H1 (cell line): Measurements from ENCODE around the gene ITGB1BP1. TPM values are rescaled to one million over a fixed set of nuclear protein-coding genes. Genes with fewer than 3 reads are reported as not detected.

Source experiments
- CTCF ChIA-PET: fragments of 300-600 bp; sonication (Branson Sonifier 250); formaldehyde crosslinking; loops from one replicate; lab custom pipeline; 2021; ENCODE audit not compliant: partially characterized antibody; lab: Charles Lee
- POLR2A ChIA-PET: fragments of 300-600 bp; sonication (Branson Sonifier 250); formaldehyde crosslinking; loops from one replicate; lab custom pipeline; 2021; ENCODE audit warnings: inconsistent platforms; ENCODE audit not compliant: partially characterized antibody; lab: Charles Lee
- DNase-seq, 2 experiments: peaks; one replicate each; pipeline versions ENCODE4 v3.0.0 to v3.0.0-alpha.2; 2010 to 2022; ENCODE audit warnings: low spot score in 2 of 2, low read depth in 1 of 2, mixed read lengths in 1 of 2
- FAIRE-seq: peaks from 2 replicates; lab custom pipeline; 2011; peaks lifted over from hg19 to GRCh38; lab: Jason Lieb, UNC
- H2AFZ ChIP-seq: 2 replicates; pipeline ENCODE4 v1.8.1; 2012; ENCODE audit warnings: low read length, inconsistent platforms
- H2AK5ac ChIP-seq: 2 replicates; pipeline ENCODE4 v1.6.1; 2013; ENCODE audit warnings: low read depth, low read length
- H2BK120ac ChIP-seq: replicated peaks from 2 replicates; pipeline ENCODE3; 2013; ENCODE audit warnings: low read depth, low read length, inconsistent platforms
- H2BK12ac ChIP-seq: 2 replicates; pipeline ENCODE4 v1.6.1; 2013; ENCODE audit warnings: low read depth, low read length
- H2BK15ac ChIP-seq: 2 replicates; pipeline ENCODE4 v1.6.1; 2013; ENCODE audit warnings: low read length
- H2BK20ac ChIP-seq: 2 replicates; pipeline ENCODE4 v1.6.1; 2013; ENCODE audit warnings: low read length
- H2BK5ac ChIP-seq: 2 replicates; pipeline ENCODE4 v1.6.1; 2013; ENCODE audit warnings: low read depth, low read length
- H3K14ac ChIP-seq: 2 replicates; pipeline ENCODE4 v1.6.1; 2013; ENCODE audit warnings: inconsistent platforms; ENCODE audit not compliant: insufficient read length
- H3K18ac ChIP-seq: 2 replicates; pipeline ENCODE4 v1.6.1; 2013; ENCODE audit warnings: low read length; ENCODE audit errors: extremely low read depth
- H3K23ac ChIP-seq: 2 replicates; pipeline ENCODE4 v1.6.1; 2013; ENCODE audit warnings: inconsistent platforms; ENCODE audit not compliant: insufficient read length
- H3K23me2 ChIP-seq: 2 replicates; pipeline ENCODE4 v1.6.1; 2013; ENCODE audit warnings: low read depth, low read length
- H3K27ac ChIP-seq: 2 replicates; pipeline ENCODE4 v1.6.1; 2011; ENCODE audit warnings: low read depth, low read length, inconsistent platforms
- H3K27me3 ChIP-seq, 4 experiments: replicated peaks in 1 of 4; 1 replicate in 1 of 4; 2 replicates in 3 of 4; pipeline versions ENCODE4 v1.6.1 to v1.8.1; 2011 to 2013; ENCODE audit warnings: low read length in 3 of 4, mild to moderate bottlenecking in 3 of 4, inconsistent platforms in 2 of 4, mixed read lengths in 2 of 4, moderate library complexity in 1 of 4; ENCODE audit not compliant: control insufficient read depth in 3 of 4, insufficient read depth in 3 of 4; ENCODE audit errors: extremely low read depth in 1 of 4
- H3K36me3 ChIP-seq, 4 experiments: 2 replicates each; pipeline versions ENCODE4 v1.6.1 to v1.8.1; 2011 to 2013; ENCODE audit warnings: mild to moderate bottlenecking in 4 of 4, low read length in 3 of 4, moderate library complexity in 2 of 4, control low read depth in 1 of 4, inconsistent platforms in 1 of 4; ENCODE audit not compliant: insufficient read depth in 4 of 4, control insufficient read depth in 2 of 4
- H3K4ac ChIP-seq: replicated peaks from 2 replicates; pipeline ENCODE3; 2013; ENCODE audit warnings: low read length, low read depth, mixed read lengths, inconsistent platforms; ENCODE audit not compliant: insufficient read length
- H3K4me1 ChIP-seq, 4 experiments: replicated peaks in 1 of 4; 1 replicate in 1 of 4; 2 replicates in 3 of 4; pipeline versions ENCODE4 v1.6.1 to v1.8.1; 2011 to 2013; ENCODE audit warnings: low read length in 3 of 4, inconsistent platforms in 2 of 4, mixed read lengths in 1 of 4; ENCODE audit not compliant: insufficient read depth in 4 of 4, control insufficient read depth in 3 of 4
- H3K4me2 ChIP-seq, 2 experiments: 2 replicates each; pipeline versions ENCODE4 v1.6.1 to v1.8.1; 2011 to 2013; ENCODE audit warnings: low read depth in 2 of 2, low read length in 2 of 2, control low read depth in 1 of 2, inconsistent platforms in 1 of 2, mild to moderate bottlenecking in 1 of 2; ENCODE audit not compliant: insufficient read depth in 1 of 2
- H3K4me3 ChIP-seq, 4 experiments: fragments of 200-600, 300-600 bp in 1 of 4; sonication (generic), shearing (Covaris generic), sonication (Bioruptor Twin) in 1 of 4; 2 replicates each; pipeline versions ENCODE4 v1.5.1 to v1.8.1; 2011 to 2016; ENCODE audit warnings: low read length in 4 of 4, low read depth in 3 of 4, control low read depth in 2 of 4, inconsistent platforms in 2 of 4, mild to moderate bottlenecking in 2 of 4, mixed read lengths in 1 of 4, moderate library complexity in 1 of 4; ENCODE audit not compliant: insufficient read depth in 2 of 4; ENCODE audit errors: extremely low read depth in 1 of 4
- H3K56ac ChIP-seq: replicated peaks from 2 replicates; pipeline ENCODE3; 2013; ENCODE audit warnings: low read depth, mild to moderate bottlenecking, mixed read lengths, low read length, inconsistent platforms; ENCODE audit not compliant: insufficient read length
- H3K79me1 ChIP-seq: 2 replicates; pipeline ENCODE4 v1.6.1; 2013; ENCODE audit warnings: low read depth, low read length, control low read depth
- H3K79me2 ChIP-seq, 2 experiments: 2 replicates each; pipeline versions ENCODE4 v1.6.1 to v1.8.1; 2012 to 2013; ENCODE audit warnings: low read length in 2 of 2, mild to moderate bottlenecking in 2 of 2, inconsistent platforms in 1 of 2; ENCODE audit not compliant: insufficient read depth in 2 of 2, control insufficient read depth in 1 of 2
- H3K9ac ChIP-seq, 4 experiments: replicated peaks in 1 of 4; 1 replicate in 1 of 4; 2 replicates in 3 of 4; pipeline versions ENCODE4 v1.6.1 to v1.8.1; 2011 to 2013; ENCODE audit warnings: low read depth in 3 of 4, low read length in 3 of 4, control low read depth in 2 of 4, mild to moderate bottlenecking in 2 of 4, moderate library complexity in 2 of 4, inconsistent platforms in 1 of 4; ENCODE audit errors: extremely low read depth in 1 of 4
- H3K9me3 ChIP-seq, 2 experiments: 2 replicates each; pipeline versions ENCODE4 v1.6.1 to v1.8.1; 2012 to 2013; ENCODE audit warnings: mild to moderate bottlenecking in 2 of 2, moderate library complexity in 2 of 2, control low read depth in 1 of 2, inconsistent platforms in 1 of 2, low read depth in 1 of 2, low read length in 1 of 2, mixed read lengths in 1 of 2; ENCODE audit not compliant: insufficient read depth in 2 of 2
- H4K20me1 ChIP-seq, 2 experiments: replicated peaks in 1 of 2; 2 replicates each; pipeline versions ENCODE3 to v1.8.1; 2011 to 2013; ENCODE audit warnings: inconsistent platforms in 2 of 2, low read length in 2 of 2, mild to moderate bottlenecking in 1 of 2; ENCODE audit not compliant: insufficient read depth in 2 of 2, control insufficient read depth in 1 of 2
- H4K5ac ChIP-seq: 2 replicates; pipeline ENCODE4 v1.6.1; 2013; ENCODE audit warnings: low read length, low read depth, mixed read lengths, inconsistent platforms; ENCODE audit not compliant: insufficient read length
- H4K8ac ChIP-seq: 2 replicates; pipeline ENCODE4 v1.8.0; 2013; ENCODE audit warnings: mild to moderate bottlenecking, moderate library complexity, low read length, inconsistent platforms; ENCODE audit not compliant: insufficient read depth; ENCODE audit errors: extremely low read depth
- H4K91ac ChIP-seq: replicated peaks from 2 replicates; pipeline ENCODE3; 2013; ENCODE audit warnings: low read length, mixed read lengths, inconsistent platforms; ENCODE audit not compliant: insufficient read length
- CHD1 ChIP-seq: IDR thresholded peaks from 2 replicates; pipeline ENCODE4 v1.6.1; 2012; ENCODE audit warnings: low read depth, low read length, improper control_type of control experiment
- E2F6 ChIP-seq: IDR thresholded peaks from 2 replicates; pipeline ENCODE4 v1.6.1; 2012; ENCODE audit warnings: inconsistent platforms
- KDM1A ChIP-seq: fragments of 200-600, 300-600 bp; sonication (generic); IDR thresholded peaks from 2 replicates; pipeline ENCODE4 v1.7.1; 2016; ENCODE audit warnings: mild to moderate bottlenecking, low read length, borderline replicate concordance
- RBBP5 ChIP-seq: IDR thresholded peaks from 2 replicates; pipeline ENCODE4 v1.7.1; 2012; ENCODE audit warnings: low read depth, mild to moderate bottlenecking, inconsistent platforms, low read length, moderate library complexity, borderline replicate concordance
- SIRT6 ChIP-seq: IDR thresholded peaks from one replicate; pipeline ENCODE4 v1.7.1; 2012; ENCODE audit warnings: low read length, inconsistent platforms
- WGBS, 2 experiments: shearing (Covaris generic) in 1 of 2; methylation state at CpG; one replicate each; pipeline versions ENCODE4 v1.1.6 to v1.1.7; 2013 to 2015; ENCODE audit warnings: low lambda C conversion rate in 2 of 2, mixed read lengths in 2 of 2, inconsistent platforms in 1 of 2, low coverage in 1 of 2, missing lambda C conversion rate in 1 of 2; ENCODE audit not compliant: insufficient replicate concordance in 2 of 2, insufficient coverage in 1 of 2, insufficient read length in 1 of 2; ENCODE audit errors: extremely low coverage in 1 of 2, missing lambda C conversion rate in 1 of 2; 5-methylcytosine and 5-hydroxymethylcytosine counted together
- polyA plus RNA-seq, 7 experiments: library from polyadenylated mRNA; depleted of rRNA in 3 of 7; stranded (reverse) in 5 of 7; unstranded in 2 of 7; fragments of >200 nt in 5 of 7; fragments of 200-250 nt in 2 of 7; gene quantifications; 1 replicate in 5 of 7; 2 replicates in 1 of 7; 4 replicates in 1 of 7; pipeline versions ENCODE4 v1.2.1 to v1.2.3, GENCODE V29; 2011 to 2013; ENCODE audit warnings: missing spikeins in 2 of 7, mixed read lengths in 2 of 7
- total RNA-seq: library from RNA; stranded (reverse); fragmentation: NEBNext Ultra II Directional; extraction: Animal tissue kit (Norgen Biotek cat#: 25700); gene quantifications from 2 replicates; pipeline ENCODE4 v1.2.1, GENCODE V29; 2021

ITGB1BP1 gene
- total and polyA plus RNA-seq, 2 of the 8 experiments (the other 6 are each of a cell fraction or from before 2014, with no cell fraction given) = 16.1 to 45.4 TPM

GRCh38 chr2:9365498-9366019, 57.8 kb downstream of the ITGB1BP1 start:
- no peak overlapping the region for H4K5ac ChIP-seq
- H2BK15ac ChIP-seq = no peak overlapping the region
- no peak overlapping the region for H4K91ac ChIP-seq
- no peak overlapping the region for H3K9ac ChIP-seq
- no peak overlapping the region for H4K8ac ChIP-seq
- H3K4me3 ChIP-seq = no peak overlapping the region
- ChIA-PET CTCF (interaction anchor here (0.6 to 2.0 kb wide), 6 partner anchors 17 to 499 kb away, joined by 3 to 8 read pairs (median 3); no protein-coding TSS in a partner anchor), POLR2A (no interaction called here)
- H3K27ac ChIP-seq = no peak overlapping the region
- no peak overlapping the region for H2BK120ac ChIP-seq
- FAIRE-seq = no peak
- H2BK12ac ChIP-seq = no peak overlapping the region
- WGBS, 2 experiments = 89% methylated on average over 8 of the region's 8 CpGs; no CpG with 5 or more reads in 1 of the 2 experiments
- no peaks in the 10 kb centered on the region for H3K79me2 ChIP-seq
- no peak overlapping the region for H3K4me2 ChIP-seq
- H3K27me3 ChIP-seq = no peaks in the 10 kb centered on the region
- H2AK5ac ChIP-seq = no peak overlapping the region
- H3K9me3 ChIP-seq = no peaks in the 10 kb centered on the region
- H4K20me1 ChIP-seq = peaks cover 0 to 2% of the 10 kb centered on the region in 2 experiments
- H3K79me1 ChIP-seq = no peaks in the 10 kb centered on the region
- H3K23ac ChIP-seq = no peak overlapping the region
- H3K14ac ChIP-seq = no peak overlapping the region
- no peak overlapping the region for H3K56ac ChIP-seq
- no peaks in the 10 kb centered on the region for H3K4me1 ChIP-seq
- H3K18ac ChIP-seq = no peak overlapping the region
- peaks cover 0 to 4% (median 0%) of the 10 kb centered on the region in 4 experiments; a peak in 2 of 8 replicates for H3K36me3 ChIP-seq
- H2BK5ac ChIP-seq = no peak overlapping the region
- no peaks in the 10 kb centered on the region for H3K23me2 ChIP-seq
- H2AFZ ChIP-seq = no peak overlapping the region
- H2BK20ac ChIP-seq = no peak overlapping the region
- no peak for DNase-seq
- no peak overlapping the region for H3K4ac ChIP-seq
- TF ChIP-seq KDM1A (no peak), CHD1 (no peak), SIRT6 (no peak), RBBP5 (no peak), E2F6 (no peak)
